Measurements from ENCODE around the gene HIP1R. TPM values are rescaled to one million over a fixed set of nuclear protein-coding genes. Genes with fewer than 3 reads are reported as not detected.

Gene HIP1R
- total RNA-seq, 1 donor from 2014 or later, result 22.2 TPM

- no peak for TF ChIP-seq CTCF (IDR thresholded peaks at IDR 0.05; ENCODE audit: insufficient read depth, low read depth, low read length)
- no peak for TF ChIP-seq EZH2 (IDR thresholded peaks at IDR 0.05; ENCODE audit: insufficient read depth, low read length)
- H4K20me1 ChIP-seq (ENCODE audit: insufficient read depth, low read length), result no peaks in the 10 kb centered on the region
- H3K27ac Mint-ChIP-seq (ENCODE audit: unreplicated experiment), result no peak overlapping the region
- peak overlapping the region; percentile 73 for H3K4me3 ChIP-seq (ENCODE audit: insufficient read depth, low read depth, low read length)
- no peaks in the 10 kb centered on the region for H3K36me3 ChIP-seq (ENCODE audit: insufficient read depth, low read length)
- H2AFZ ChIP-seq (ENCODE audit: low read depth, low read length), result peak overlapping the region; percentile 77
- H3K9me3 Mint-ChIP-seq (ENCODE audit: unreplicated experiment), result peaks cover 2% of the 10 kb centered on the region
- H3K36me3 Mint-ChIP-seq (ENCODE audit: low read depth, unreplicated experiment), result peaks cover 3% of the 10 kb centered on the region
- no peaks in the 10 kb centered on the region for H3K9me3 ChIP-seq (ENCODE audit: insufficient read depth, low read depth, low read length)
- DNase-seq (ENCODE audit: low read depth) (no peak), FAIRE-seq (no peak)
- peaks cover 8% of the 10 kb centered on the region for H3K4me1 ChIP-seq (ENCODE audit: insufficient read depth, low read length)
- peaks cover 10% of the 10 kb centered on the region for H3K4me1 Mint-ChIP-seq (ENCODE audit: low read depth, unreplicated experiment)
- H3K27ac ChIP-seq (ENCODE audit: low read depth, low read length), result no peak overlapping the region
- H3K4me2 ChIP-seq (ENCODE audit: low read length), result peak overlapping the region; percentile 99
- peak overlapping the region; percentile 86 for H3K4me3 Mint-ChIP-seq (ENCODE audit: unreplicated experiment)
- no peaks in the 10 kb centered on the region for H3K27me3 ChIP-seq (ENCODE audit: insufficient read depth, low read length)
- peaks cover 8% of the 10 kb centered on the region for H3K79me2 ChIP-seq (ENCODE audit: insufficient read depth, low read length)
- H3K9ac ChIP-seq (ENCODE audit: low read length), result peak overlapping the region; percentile 74
- no peaks in the 10 kb centered on the region for H3K27me3 Mint-ChIP-seq (ENCODE audit: low read depth, unreplicated experiment)
These were observed 431 bp downstream of the HIP1R start for GRCh38 chr12:122835750-122836026.

- DNase-seq (ENCODE audit: low read depth) (no peak), FAIRE-seq (no peak)
- Mint-ChIP-seq H3K4me3 (ENCODE audit: unreplicated experiment) (peak overlapping the region; percentile 86), H3K36me3 (ENCODE audit: low read depth, unreplicated experiment) (peaks cover 3% of the 10 kb centered on the region), H3K4me1 (ENCODE audit: low read depth, unreplicated experiment) (peaks cover 13% of the 10 kb centered on the region), H3K27me3 (ENCODE audit: low read depth, unreplicated experiment) (no peaks in the 10 kb centered on the region), H3K27ac (ENCODE audit: unreplicated experiment) (peak overlapping the region; percentile 4), H3K9me3 (ENCODE audit: unreplicated experiment) (peaks cover 2% of the 10 kb centered on the region)
- H3K4me2 ChIP-seq (ENCODE audit: low read length), result peak overlapping the region; percentile 99
- H3K9me3 ChIP-seq (ENCODE audit: insufficient read depth, low read depth, low read length), result no peaks in the 10 kb centered on the region
- peak overlapping the region; percentile 73 for H3K4me3 ChIP-seq (ENCODE audit: insufficient read depth, low read depth, low read length)
- H2AFZ ChIP-seq (ENCODE audit: low read depth, low read length), result peak overlapping the region; percentile 77
- no peak overlapping the region for H3K27ac ChIP-seq (ENCODE audit: low read depth, low read length)
- H3K4me1 ChIP-seq (ENCODE audit: insufficient read depth, low read length), result peaks cover 14% of the 10 kb centered on the region
- no peak for TF ChIP-seq CTCF (IDR thresholded peaks at IDR 0.05; ENCODE audit: insufficient read depth, low read depth, low read length)
- TF ChIP-seq EZH2 (IDR thresholded peaks at IDR 0.05; ENCODE audit: insufficient read depth, low read length), result no peak
- H3K36me3 ChIP-seq (ENCODE audit: insufficient read depth, low read length), result no peaks in the 10 kb centered on the region
- H4K20me1 ChIP-seq (ENCODE audit: insufficient read depth, low read length), result no peaks in the 10 kb centered on the region
- peaks cover 8% of the 10 kb centered on the region for H3K79me2 ChIP-seq (ENCODE audit: insufficient read depth, low read length)
- H3K27me3 ChIP-seq (ENCODE audit: insufficient read depth, low read length), result no peaks in the 10 kb centered on the region
- H3K9ac ChIP-seq (ENCODE audit: low read length), result peak overlapping the region; percentile 74
These were observed 1.0 kb downstream of the HIP1R start for GRCh38 chr12:122836027-122836921.

Measured in astrocyte (in vitro differentiated cells and primary cell).